ENCODE measurements around the gene PLCB4. TPM values are rescaled to one million over a fixed set of nuclear protein-coding genes. Genes with fewer than 3 reads are reported as not detected.

Gene PLCB4
- total RNA-seq, 1 donor from 2014 or later, result not detected

DNA sequence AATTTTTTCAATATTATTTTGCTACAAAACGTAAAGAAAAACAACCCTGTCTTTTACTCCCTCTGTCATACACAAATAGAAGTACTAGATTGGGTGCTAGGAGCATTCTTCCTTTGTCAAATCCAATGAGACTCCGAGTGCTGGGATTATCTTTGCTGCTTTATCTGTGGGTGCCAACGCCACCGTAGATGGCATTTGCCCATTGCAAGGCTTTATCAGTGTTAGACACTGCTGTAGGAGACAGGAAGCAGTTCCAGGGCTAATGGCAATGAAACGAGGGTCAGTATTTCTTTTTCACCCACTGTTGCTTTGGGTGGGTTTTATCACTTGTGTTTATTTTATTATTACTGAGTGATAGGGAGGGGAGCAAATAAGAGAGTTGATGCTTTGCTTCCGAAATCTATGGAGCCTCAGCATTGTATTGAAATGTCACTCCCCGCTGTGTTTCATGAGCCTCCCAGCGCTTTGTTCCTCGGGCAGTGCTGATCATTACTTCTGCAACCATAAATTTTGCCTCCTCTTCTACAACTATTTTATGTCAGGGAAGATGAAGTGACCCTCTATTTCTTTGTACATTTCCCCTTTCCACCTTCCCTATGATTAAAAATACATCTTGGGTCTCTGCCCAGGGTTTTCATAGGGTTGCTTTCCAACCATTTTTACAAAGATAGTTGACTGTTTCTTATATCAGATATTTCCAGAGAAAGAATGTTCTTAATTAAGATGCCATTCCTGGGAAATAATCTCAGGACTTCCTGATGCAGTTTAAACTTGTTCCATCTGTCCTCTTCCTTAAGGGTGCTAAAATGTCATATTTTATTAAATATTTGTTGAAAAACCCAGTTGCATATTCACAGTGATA lies 358.8 kb downstream of the PLCB4 start:
- intact Hi-C loops (cut with micrococcal nuclease), result no loop called here

DNA sequence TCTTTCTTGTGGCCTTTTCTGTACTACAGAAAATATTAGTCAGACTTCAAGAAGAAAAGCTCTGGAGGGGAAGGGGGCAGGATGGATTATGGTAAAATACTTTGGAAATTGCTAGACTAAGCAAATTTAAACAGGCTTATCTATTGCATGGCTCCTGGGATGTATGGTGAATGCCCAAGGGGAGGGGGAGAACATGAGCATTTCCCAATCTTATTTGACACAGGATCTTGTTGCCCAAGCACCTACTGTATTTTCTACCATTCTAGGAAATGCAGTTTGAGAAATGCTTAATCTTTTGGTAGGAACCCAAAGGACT lies 359.4 kb downstream of the PLCB4 start:
- intact Hi-C loops (cut with micrococcal nuclease), result no loop called here

DNA sequence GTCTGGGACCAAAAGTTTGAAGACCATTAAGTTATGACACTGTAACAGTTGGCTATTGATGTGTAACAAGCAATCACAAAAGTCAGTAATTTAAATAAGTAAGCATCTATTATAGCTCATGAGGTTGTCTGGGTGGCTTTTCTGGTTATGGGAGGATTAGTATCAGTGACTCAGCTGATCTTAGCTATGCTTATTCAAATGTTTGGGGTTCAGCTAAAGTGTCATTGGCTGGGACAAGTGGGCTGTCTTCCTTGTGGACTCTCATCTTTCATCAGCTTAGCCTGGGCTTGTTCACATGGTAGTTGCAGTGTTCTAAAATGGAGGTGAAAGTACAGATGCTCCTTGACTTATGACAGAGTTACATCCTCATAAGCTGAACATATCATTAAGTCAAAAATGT lies 370.9 kb downstream of the PLCB4 start:
- intact Hi-C loops (cut with micrococcal nuclease), result no loop called here

DNA sequence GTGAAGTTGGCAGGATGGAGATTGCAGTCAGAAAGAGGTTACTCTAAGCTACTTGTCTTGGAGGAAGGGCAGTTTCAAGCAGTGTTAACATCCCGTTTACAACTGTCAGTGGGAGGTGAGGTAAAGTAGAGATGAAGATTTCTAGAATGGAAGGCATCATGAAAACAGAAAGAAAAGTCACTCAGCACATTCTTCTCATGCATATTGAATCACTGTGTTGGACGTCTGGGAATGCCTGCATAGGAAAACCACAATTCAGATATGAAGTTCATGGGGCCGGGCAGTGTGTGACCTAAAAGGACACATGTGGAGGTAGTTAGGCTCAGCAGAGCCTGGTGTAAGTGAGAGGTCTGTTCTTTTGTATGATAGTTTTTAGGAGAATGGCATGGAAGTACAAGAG lies 372.0 kb downstream of the PLCB4 start:
- intact Hi-C loops (cut with micrococcal nuclease), result no loop called here

DNA sequence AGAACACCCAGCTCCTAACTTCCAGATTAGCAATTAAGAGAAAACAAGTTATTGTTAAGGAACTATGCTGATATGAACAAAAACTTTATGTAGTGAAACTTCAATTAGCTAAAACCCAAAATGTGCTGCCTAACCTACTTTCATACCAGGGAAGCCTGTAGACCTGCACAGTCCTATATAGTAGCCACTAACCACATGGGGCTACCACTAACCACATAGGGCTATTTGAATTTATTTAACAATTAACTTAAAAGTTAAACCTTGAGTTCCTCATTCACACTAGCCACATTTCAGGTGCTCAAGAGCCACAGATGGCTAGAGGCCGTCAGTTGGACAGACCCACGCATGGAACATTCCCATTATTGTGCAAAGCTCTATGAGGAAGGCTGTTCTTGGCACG lies 373.1 kb downstream of the PLCB4 start:
- intact Hi-C loops (cut with micrococcal nuclease), result no loop called here

DNA sequence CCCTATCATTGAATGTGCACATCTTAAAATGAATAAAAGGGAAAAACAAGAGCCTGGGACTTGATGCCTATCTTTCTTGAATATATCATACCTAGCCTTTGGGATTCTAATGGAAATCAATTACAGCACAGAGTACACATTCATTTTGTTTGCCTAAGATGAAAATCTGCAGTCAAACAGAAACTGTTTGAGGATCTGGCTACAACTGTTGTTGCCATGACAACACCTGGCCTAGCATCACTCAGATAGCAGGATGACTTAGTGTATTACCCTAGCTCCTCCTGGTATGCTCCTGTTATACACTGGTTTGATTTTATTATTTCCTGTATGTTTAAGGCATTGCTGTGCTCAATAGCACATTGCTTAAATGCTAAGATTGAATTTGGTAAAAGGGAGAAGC lies 374.0 kb downstream of the PLCB4 start:
- intact Hi-C loops (cut with micrococcal nuclease), result no loop called here

DNA sequence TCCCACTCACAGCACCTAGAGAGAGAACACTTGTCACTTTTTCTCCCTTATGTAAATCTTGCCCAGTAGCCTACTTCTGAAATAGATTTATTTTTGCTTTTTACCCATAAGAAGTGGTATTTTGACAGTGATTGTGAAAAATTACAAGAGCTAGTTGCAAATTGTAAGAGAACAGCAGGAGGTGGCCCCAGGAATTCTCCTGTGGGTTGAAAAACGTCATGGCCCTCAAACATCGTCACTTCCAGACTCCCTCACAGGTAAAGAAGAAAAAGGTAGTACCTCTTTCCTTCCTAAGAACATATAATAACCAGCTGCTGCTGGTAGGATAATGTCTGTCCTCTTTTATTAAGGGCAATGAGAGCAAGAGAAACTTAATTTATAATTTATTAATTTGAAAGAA lies 376.0 kb downstream of the PLCB4 start:
- intact Hi-C loops (cut with micrococcal nuclease), result no loop called here

DNA sequence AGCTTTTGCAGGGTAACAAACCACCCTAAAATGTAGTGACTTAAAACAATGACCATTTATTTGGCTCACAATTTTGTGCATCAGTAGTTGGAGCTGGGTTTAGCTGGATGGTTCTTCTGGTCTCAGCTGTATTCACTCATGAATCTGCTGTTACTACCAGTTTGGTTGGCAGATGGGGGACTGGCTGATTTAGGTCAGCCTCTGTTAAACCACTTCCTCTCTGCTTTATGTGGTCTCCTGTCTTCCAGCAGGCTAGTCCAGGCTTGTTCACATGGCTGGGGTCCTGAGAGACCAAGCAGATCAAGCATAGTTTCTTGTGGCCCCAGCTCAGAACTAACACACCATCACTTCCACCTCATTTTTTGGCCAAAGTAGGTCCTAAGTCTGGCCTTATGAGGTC lies 378.3 kb downstream of the PLCB4 start:
- intact Hi-C loops (cut with micrococcal nuclease), result no loop called here

DNA sequence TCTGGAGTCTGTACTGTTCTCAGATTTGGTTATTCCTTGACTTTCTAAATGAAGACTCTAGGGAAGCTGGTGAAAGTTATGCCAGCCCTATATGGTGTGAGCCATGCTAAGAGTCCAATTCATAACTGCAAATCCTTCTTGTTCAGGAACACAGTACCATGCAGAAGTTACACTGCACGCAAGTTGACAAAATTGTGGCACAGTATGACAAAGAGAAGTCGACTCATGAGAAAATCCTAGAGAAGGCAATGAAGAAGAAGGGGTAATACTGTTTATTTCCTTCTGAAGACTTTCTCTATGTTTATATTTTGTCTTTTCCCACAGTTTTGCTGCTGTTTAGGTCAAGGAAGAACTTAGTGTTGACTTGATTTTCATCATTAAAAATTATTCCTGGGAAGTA lies 384.3 kb downstream of the PLCB4 start:
- intact Hi-C loops (cut with micrococcal nuclease), result no loop called here

DNA sequence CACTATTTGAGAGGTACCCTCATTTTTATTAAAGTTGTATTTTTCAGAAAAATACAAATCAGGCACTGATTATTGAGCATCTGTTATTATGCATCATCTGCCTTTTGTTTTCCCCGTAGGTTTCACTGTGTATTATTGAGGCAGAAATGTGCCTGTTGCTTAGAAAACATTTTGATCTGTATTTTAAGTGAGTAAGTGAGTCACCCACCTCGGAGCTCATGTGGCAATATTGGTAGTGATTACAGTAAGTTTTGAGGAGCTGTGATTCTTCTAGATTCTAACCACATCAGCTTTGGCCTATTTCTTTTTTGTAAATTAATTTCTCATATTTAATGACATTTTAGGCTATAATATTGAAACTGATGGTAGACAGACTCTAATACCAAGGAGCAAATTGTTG lies 385.9 kb downstream of the PLCB4 start:
- intact Hi-C loops (cut with micrococcal nuclease), result no loop called here

DNA sequence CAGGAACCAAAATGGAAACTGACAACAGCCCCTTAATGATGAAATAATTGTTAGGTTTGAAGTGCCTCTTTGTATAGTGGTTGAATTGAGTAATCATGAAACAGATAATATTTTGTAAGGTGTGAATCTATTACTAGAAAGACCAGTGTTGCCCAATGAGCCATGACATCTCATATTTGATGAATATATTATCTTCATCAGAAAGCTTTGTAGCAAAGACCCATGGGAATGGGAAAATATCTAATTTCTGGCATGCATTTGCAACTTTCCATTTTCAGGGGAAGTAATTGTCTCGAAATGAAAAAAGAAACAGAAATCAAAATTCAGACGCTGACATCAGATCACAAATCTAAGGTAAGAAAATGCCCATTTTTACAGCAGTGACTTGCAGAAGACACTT lies 388.2 kb downstream of the PLCB4 start:
- intact Hi-C loops (cut with micrococcal nuclease), result no loop called here

DNA sequence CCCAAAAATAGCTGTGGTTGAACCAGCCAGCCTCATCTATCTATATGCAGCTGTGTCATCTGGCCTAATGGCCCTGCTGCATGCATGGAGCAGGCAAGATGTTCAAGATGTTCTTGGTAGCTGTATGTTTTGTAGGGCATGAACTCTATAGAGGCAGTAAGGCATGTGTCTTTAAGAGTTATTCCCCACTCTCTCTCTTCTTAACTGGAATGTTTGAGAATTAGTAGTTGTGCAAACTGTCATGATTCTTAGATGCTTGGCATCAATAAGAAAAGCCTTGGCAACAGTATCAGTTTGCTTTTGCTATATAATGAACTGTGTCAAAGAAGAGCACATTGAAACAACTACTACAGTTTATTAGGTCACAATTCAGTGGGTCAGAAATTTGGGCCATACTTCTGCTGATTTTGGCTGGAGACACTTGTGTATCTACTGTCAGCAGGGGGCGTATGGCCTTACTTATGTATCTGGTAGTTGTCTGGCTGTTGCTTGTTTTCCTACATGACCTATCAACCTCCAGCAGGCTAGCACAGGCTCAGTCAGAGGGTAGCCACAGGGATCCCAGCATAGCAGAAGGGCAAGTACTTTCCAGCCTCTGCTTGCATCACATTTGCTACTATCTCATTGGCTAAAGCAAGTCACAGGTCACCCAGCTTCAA lies 389.4 kb downstream of the PLCB4 start:
- intact Hi-C loops (cut with micrococcal nuclease), result no loop called here

DNA sequence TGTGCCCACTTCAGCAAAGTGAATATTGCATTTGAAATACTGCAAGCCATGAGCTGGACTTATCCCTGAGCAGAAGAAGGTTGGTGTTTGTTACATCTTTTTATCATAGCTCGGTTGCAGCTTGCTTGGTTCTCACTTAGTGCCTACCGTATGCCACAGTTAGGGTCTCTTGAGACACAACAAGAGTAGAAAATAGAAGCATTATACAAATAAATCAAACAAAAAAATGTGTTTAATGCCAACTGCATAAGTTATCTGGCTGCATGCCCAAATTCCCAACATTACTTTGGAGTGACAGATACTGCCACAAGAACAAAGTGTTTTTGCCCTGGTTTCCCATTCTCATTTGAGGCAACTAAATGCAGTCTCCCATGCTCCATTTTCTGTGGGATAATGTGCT lies 391.6 kb downstream of the PLCB4 start:
- intact Hi-C loops (cut with micrococcal nuclease), result no loop called here

DNA sequence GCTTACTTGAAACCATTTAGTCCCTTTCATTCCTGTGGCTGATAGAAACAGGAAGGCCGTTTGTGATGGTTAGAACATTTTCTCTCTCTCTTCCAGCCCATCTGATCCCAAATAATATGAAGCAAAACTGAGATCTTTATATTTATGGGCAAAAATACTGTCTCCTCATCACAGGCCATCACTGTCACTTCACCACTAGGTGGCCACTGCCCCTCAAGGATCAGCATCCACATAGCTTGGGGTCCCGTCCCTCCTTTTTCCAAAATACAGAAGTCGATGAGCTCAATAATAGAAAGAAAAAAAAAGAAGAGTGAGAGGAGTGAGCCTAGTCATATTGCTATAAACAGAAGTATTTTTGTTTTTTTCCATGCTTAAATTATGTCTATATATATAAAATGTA lies 399.1 kb downstream of the PLCB4 start:
- intact Hi-C loops (cut with micrococcal nuclease), result no loop called here

DNA sequence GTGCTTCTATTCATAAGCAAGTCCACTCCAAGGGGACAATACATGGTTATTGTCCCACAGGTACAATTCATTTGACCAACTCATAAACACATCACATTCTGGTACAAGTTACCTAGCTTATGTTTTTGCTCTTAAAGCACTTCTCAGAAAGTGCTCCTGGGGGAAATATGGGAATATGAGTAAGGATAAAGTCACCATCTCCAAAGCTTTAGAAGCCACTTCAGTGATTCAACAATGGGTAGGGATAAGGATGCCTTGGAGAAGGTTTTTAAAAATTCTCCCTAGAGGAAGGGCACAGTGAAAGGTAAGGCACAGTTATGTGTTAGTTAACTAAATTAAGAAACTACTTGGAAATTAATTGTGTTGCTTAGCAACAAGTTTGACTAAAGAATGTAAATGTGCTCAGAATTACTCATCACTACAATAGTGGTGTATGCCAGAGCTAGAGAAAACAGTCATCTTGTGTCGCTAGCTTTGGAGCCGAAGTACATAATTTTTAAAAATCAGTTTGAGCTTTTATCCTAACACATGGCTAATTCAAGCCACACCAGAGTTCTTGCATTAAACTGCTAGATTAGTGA lies 406.0 kb downstream of the PLCB4 start:
- intact Hi-C loops (cut with micrococcal nuclease), result no loop called here

DNA sequence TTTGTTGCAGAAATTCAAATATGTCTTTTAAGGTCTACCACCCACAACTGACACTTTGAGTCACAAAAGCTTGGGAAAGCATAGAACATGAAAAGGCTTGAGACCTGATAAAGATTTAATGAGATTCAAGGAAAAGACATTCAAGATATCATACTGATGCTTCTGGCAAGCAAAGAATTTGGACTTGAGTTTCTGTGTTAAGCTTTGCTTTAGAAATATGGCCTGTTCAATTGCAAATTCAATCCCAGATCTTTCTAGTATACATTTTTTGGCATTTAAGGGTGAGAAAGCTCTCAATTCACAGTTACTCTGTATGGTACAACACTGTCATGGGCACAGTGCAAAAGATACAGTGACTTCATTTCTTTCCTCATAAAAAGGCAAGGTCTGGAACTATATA lies 406.6 kb downstream of the PLCB4 start:
- intact Hi-C loops (cut with micrococcal nuclease), result no loop called here

DNA sequence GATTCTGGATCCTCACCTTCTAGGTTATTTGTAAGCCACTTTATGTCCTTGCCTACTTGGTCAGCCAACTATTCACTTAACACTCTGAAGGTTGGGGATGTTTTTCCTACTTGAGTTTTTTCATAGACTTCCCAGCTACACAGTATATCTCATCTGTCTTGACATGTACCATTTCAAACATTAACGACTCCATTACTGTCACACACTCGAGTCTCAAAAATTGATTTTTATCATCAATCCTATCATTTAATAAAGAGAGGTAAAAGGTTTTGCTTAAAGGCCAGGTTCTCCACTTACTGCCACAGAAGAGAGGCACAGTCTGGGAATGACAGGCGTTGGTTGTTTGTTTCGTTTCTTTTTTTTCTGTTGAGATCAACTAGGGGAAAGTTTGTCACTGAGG lies 407.3 kb downstream of the PLCB4 start:
- intact Hi-C loops (cut with micrococcal nuclease), result no loop called here

DNA sequence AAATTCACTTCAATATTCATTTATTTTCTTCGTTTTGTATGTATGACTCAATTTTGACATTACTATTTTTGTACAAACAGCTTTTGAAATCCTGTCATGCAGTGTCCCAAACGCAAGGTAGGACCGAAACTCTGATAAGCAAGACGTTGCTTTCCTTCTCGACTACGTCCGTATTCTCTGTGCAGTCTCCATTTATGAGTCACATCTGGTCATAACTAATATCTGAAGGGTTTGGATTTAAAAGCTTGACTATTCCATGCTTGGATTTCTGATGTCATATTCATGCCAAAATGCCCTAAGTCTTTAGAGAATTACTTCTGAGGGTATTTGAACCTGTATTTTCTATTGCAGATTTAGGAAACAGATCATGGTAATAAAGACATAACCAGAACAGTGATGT lies 407.8 kb downstream of the PLCB4 start:
- intact Hi-C loops (cut with micrococcal nuclease), result no loop called here

DNA sequence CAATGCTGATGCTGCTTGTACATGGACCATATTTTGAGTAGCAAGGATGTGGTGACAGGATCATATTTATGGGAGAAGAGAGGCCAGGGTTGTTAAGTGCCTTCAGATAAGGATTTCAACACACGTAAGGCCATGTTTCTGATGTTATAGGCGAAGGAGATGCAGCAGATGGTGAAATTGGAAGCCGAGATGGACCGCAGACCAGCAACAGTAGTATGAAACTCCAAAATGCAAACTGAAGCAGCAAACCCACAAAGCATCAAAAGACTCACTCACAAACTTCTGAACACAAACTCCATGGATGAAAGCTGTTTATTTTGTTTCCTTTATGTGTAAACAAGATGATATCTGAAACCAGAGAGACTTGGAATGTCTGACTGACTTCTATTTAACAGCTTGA lies 409.9 kb downstream of the PLCB4 start:
- intact Hi-C loops (cut with micrococcal nuclease), result no loop called here

DNA sequence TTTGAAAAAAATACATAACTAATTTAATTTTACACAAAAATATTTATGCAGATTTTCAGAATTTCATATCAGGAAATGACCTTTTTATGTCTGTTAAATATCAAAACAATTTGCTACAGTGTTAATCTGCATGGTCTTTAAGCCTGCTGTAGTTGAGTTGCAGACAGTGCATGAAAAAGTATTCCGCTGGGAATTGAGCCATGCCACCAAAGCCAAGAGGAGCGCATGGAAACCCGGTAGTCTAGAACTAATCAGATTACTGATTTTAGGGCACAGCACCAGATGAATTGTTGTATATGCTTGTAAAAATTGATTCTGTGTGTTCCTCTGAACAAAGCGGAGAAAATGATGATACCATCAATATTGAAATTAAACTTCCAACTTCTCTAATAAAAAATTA lies 411.2 kb downstream of the PLCB4 start:
- intact Hi-C loops (cut with micrococcal nuclease), result no loop called here

DNA sequence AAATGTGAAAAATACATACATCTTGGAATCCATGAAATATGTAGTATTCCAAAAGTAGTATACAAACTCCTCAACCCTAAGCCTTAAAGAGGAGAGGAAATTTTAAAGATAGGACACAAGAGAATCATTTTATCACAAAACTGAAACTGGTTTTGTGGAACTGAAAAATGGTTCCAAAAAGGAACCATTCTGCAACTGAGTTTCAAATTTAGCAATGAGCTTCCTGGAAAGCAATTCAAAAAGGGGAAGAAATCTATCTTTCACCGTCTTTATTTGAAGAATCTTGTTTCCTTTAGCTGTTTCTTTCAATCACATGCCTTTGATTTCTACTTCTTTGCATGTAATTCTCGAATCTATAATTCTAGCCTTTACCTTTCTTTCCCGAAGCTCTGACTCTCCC lies 413.3 kb downstream of the PLCB4 start:
- intact Hi-C loops (cut with micrococcal nuclease), result no loop called here

DNA sequence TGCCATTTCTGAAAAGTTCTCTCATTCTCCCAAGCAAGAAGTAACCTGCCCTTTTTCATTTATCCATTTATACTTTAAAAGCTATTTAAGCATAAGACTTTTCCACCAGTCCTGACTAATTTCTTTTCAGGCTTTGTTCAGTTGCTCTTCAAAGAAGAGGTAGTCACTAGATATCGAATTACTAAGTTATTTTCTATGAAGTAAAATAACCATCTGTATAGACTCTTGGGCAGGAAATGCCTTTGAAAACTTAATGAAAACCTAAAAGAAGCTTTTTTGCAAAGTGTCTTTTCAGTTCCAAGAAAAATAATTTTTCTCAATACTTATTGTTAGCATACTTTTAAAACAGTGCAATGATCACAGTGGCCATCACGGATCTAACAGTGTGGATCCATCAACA lies 414.2 kb downstream of the PLCB4 start:
- intact Hi-C loops (cut with micrococcal nuclease), result no loop called here

All from T-helper 2 cell treated with Interferon-gamma antibody and Interleukin-4, amounts not matched to agents 100 ng/mL and 5 ng/mL, for 36 hours (primary cell).